ENCODE data around the gene DPM2.

DNA sequence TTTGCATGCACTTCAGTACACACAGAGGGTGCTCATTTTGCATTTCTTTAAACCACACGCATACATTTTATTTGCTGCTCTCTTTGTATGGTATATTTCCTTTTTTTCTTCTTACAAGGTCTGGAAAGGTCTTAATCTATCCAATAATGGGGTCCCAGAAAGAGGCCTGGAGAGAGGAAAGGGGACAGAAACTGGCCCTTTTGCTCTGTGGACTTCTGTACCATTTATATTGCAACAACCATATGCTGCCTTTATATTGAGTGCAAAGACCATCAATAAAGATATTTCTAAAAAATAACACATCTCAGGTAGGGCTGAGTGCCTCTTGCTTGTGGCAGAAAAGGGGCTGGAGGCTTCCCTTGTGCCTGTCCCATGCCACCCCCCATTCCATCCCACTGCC, 15.5 kb upstream of the DPM2 start:
- no peak for TF ChIP-seq CTCF (IDR thresholded peaks at IDR 0.05; ENCODE audit: borderline replicate concordance, extremely low read depth, low read length, poor library complexity, severe bottlenecking)
- TF ChIP-seq EZH2 (IDR thresholded peaks at IDR 0.05; ENCODE audit: borderline replicate concordance, low read depth, low read length, severe bottlenecking), result no peak

Data from DND-41 (cell line).